HCT116 (cell line): Measurements from ENCODE around the gene LTBR. TPM values are rescaled to one million over a fixed set of nuclear protein-coding genes. Genes with fewer than 3 reads are reported as not detected.

Experiments
- ATAC-seq: fragments of 200-7000 bp; cut with Tn5 transposase; 2 replicates; pipeline ENCODE4 v1.9.1; 2020; ENCODE audit warnings: mild to moderate bottlenecking, moderate library complexity
- BruUV-seq: library from RNA; stranded (reverse); fragments of 400-500 nt; replicated peaks from 2 replicates; lab custom pipeline; 2021; lab: Mats Ljungman, UMichigan
- CTCF ChIA-PET: fragments of 300-600 bp; sonication (Branson Sonifier 250); formaldehyde crosslinking; loops from one replicate; lab custom pipeline; 2021; ENCODE audit warnings: antibody characterized with exemption; lab: Charles Lee
- POLR2A ChIA-PET: fragments of 300-600, 350-600 bp; sonication (Branson Sonifier 250); formaldehyde crosslinking; loops from one replicate; lab custom pipeline; 2021; ENCODE audit warnings: antibody characterized with exemption; lab: Charles Lee
- RAD21 ChIA-PET, 2 experiments: fragments of 300-600 bp; sonication (Branson Sonifier 250); formaldehyde crosslinking; loops; one replicate each; lab custom pipeline; 2023; ENCODE audit warnings: low total read pairs in 2 of 2; ENCODE audit not compliant: uncharacterized antibody in 2 of 2, unreplicated experiment in 2 of 2, low non-redundant PET in 1 of 2; lab: Charles Lee
- DNase-seq: peaks from one replicate; pipeline ENCODE4 v3.0.0-alpha.2; 2010; ENCODE audit warnings: low read depth, low spot score
- H2AFZ ChIP-seq: fragments of 200-600 bp; shearing (Covaris generic), sonication (generic); 2 replicates; pipeline ENCODE4 v1.6.1; 2017; ENCODE audit warnings: low read depth, mixed run types, mixed read lengths, antibody characterized with exemption, low read length; ENCODE audit not compliant: poor library complexity, severe bottlenecking
- H3K27ac ChIP-seq: 2 replicates; pipeline ENCODE4 v1.5.1; 2012; ENCODE audit warnings: low read depth, low read length
- H3K27me3 ChIP-seq: fragments of 200-600 bp; sonication (generic); 2 replicates; pipeline ENCODE4 v1.6.1; 2016; ENCODE audit warnings: mixed run types, low read length, mixed read lengths; ENCODE audit not compliant: insufficient read depth
- H3K36me3 ChIP-seq, 2 experiments: fragments of 200-500 bp in 1 of 2; fragments of 200-600 bp in 1 of 2; sonication (Bioruptor generic) in 1 of 2; sonication (generic) in 1 of 2; 2 replicates each; pipeline versions ENCODE4 v1.5.1 to v1.6.1; 2014 to 2016; ENCODE audit warnings: low read length in 2 of 2, inconsistent platforms in 1 of 2, mixed read lengths in 1 of 2, mixed run types in 1 of 2; ENCODE audit not compliant: insufficient read depth in 2 of 2, control insufficient read depth in 1 of 2
- H3K4me1 ChIP-seq, 2 experiments: fragments of 200-600 bp in 1 of 2; sonication (generic) in 1 of 2; 2 replicates each; pipeline versions ENCODE4 v1.5.1 to v1.6.1; 2012 to 2017; ENCODE audit warnings: low read length in 2 of 2, inconsistent platforms in 1 of 2, mild to moderate bottlenecking in 1 of 2, mixed read lengths in 1 of 2, mixed run types in 1 of 2, moderate library complexity in 1 of 2; ENCODE audit not compliant: insufficient read depth in 2 of 2, control insufficient read depth in 1 of 2
- H3K4me2 ChIP-seq: fragments of 200-600 bp; sonication (generic); 2 replicates; pipeline ENCODE4 v1.6.1; 2017; ENCODE audit warnings: mixed run types, low read length, mixed read lengths
- H3K4me3 ChIP-seq, 2 experiments: fragments of 200-600 bp in 1 of 2; sonication (generic) in 1 of 2; replicated peaks in 1 of 2; 2 replicates each; pipeline ENCODE4 v1.5.1; 2011 to 2016; ENCODE audit warnings: low read length in 2 of 2, control low read depth in 1 of 2, low read depth in 1 of 2, mild to moderate bottlenecking in 1 of 2, mixed read lengths in 1 of 2, mixed run types in 1 of 2
- H3K79me2 ChIP-seq: fragments of 200-600 bp; sonication (generic); 2 replicates; pipeline ENCODE4 v1.6.1; 2017; ENCODE audit warnings: mild to moderate bottlenecking, mixed run types, low read length, moderate library complexity, mixed read lengths; ENCODE audit not compliant: insufficient read depth
- H3K9ac ChIP-seq: fragments of 200-600 bp; sonication (generic); 2 replicates; pipeline ENCODE4 v1.6.1; 2016; ENCODE audit warnings: low read length, mixed read lengths
- H3K9me2 ChIP-seq: fragments of 200-600 bp; sonication (generic), shearing (Covaris generic); 2 replicates; pipeline ENCODE4 v1.6.1; 2017; ENCODE audit warnings: mixed run types, mild to moderate bottlenecking, moderate library complexity; ENCODE audit not compliant: insufficient read depth
- H3K9me3 ChIP-seq, 2 experiments: fragments of 200-500 bp in 1 of 2; fragments of 200-600 bp in 1 of 2; sonication (Bioruptor generic) in 1 of 2; sonication (generic) in 1 of 2; 2 replicates each; pipeline ENCODE4 v1.6.1; 2014 to 2017; ENCODE audit warnings: low read length in 2 of 2, mixed read lengths in 2 of 2, inconsistent platforms in 1 of 2, low read depth in 1 of 2, mild to moderate bottlenecking in 1 of 2, mixed run types in 1 of 2, moderate library complexity in 1 of 2; ENCODE audit not compliant: control insufficient read depth in 1 of 2, insufficient read depth in 1 of 2
- H4K20me1 ChIP-seq: fragments of 200-600 bp; sonication (generic), shearing (Covaris generic); 2 replicates; pipeline ENCODE4 v1.6.1; 2017; ENCODE audit warnings: mixed run types, mild to moderate bottlenecking, moderate library complexity; ENCODE audit not compliant: insufficient read depth
- ATF3 ChIP-seq: IDR thresholded peaks from 2 replicates; pipeline ENCODE4 v1.6.1; 2012
- CBX3 ChIP-seq: IDR thresholded peaks from 2 replicates; pipeline ENCODE4 v1.6.1; 2012; ENCODE audit warnings: low read depth
- EGR1 ChIP-seq: IDR thresholded peaks from 2 replicates; pipeline ENCODE4 v1.6.1; 2012; ENCODE audit warnings: low read depth
- ELF1 ChIP-seq: IDR thresholded peaks from 2 replicates; pipeline ENCODE4 v1.6.1; 2012; ENCODE audit warnings: low read depth, borderline replicate concordance
- EZH2 ChIP-seq: fragments of 200-600 bp; sonication (generic); IDR thresholded peaks from 2 replicates; pipeline ENCODE4 v1.6.1; 2017; ENCODE audit warnings: antibody characterized with exemption, mixed run types
- JUND ChIP-seq: IDR thresholded peaks from 2 replicates; pipeline ENCODE4 v1.6.1; 2012
- MAX ChIP-seq: IDR thresholded peaks from 2 replicates; pipeline ENCODE4 v1.6.1; 2012
- POLR2A ChIP-seq: IDR thresholded peaks from 2 replicates; pipeline ENCODE4 v1.7.0; 2011; ENCODE audit warnings: borderline replicate concordance; ENCODE audit not compliant: insufficient read depth, insufficient read length; ENCODE audit errors: extremely low read depth
- POLR2AphosphoS5 ChIP-seq: IDR thresholded peaks from 2 replicates; pipeline ENCODE4 v1.6.1; 2011; ENCODE audit warnings: mild to moderate bottlenecking, low read depth, low read length, moderate library complexity
- RAD21 ChIP-seq: IDR thresholded peaks from 2 replicates; pipeline ENCODE4 v1.6.1; 2012; ENCODE audit warnings: low read depth, mild to moderate bottlenecking
- SRF ChIP-seq: IDR thresholded peaks from 2 replicates; pipeline ENCODE4 v1.6.1; 2012; ENCODE audit warnings: low read depth
- TCF7L2 ChIP-seq: IDR thresholded peaks from 2 replicates; pipeline ENCODE4 v1.7.0; 2011; ENCODE audit warnings: borderline replicate concordance, inconsistent platforms; ENCODE audit not compliant: insufficient read depth, insufficient read length; ENCODE audit errors: extremely low read depth
- YY1 ChIP-seq: IDR thresholded peaks from 2 replicates; pipeline ENCODE4 v1.6.1; 2011; ENCODE audit warnings: low read length, low read depth, moderate library complexity, mild to moderate bottlenecking; ENCODE audit not compliant: insufficient replicate concordance; ENCODE audit errors: extremely low read depth
- ZBTB33 ChIP-seq: IDR thresholded peaks from 2 replicates; pipeline ENCODE4 v1.6.1; 2011; ENCODE audit warnings: mild to moderate bottlenecking, low read length, moderate library complexity; ENCODE audit not compliant: insufficient replicate concordance; ENCODE audit errors: extremely low read depth
- ZFX ChIP-seq: fragments of 450-650 bp; IDR thresholded peaks from 2 replicates; pipeline ENCODE4 v1.6.1; 2017
- ZNF274 ChIP-seq: fragments of 200-500 bp; sonication (Bioruptor generic); IDR thresholded peaks from 2 replicates; pipeline ENCODE4 v1.6.1; 2014; ENCODE audit warnings: mild to moderate bottlenecking, low read depth, low read length, inconsistent platforms
- intact Hi-C: fragments of 100-400 bp; cut with micrococcal nuclease; formaldehyde crosslinking; loops from 2 replicates; pipeline ENCODE4 v1.10.0; 2022
- total RNA-seq: library from RNA; stranded (reverse); gene quantifications from one replicate; pipeline ENCODE4 v1.2.1, GENCODE V29; 2021; ENCODE audit not compliant: unreplicated experiment

LTBR gene
- total RNA-seq, 1 experiment from 2014 or later: 128 TPM

GRCh38 chr12:6416596-6416995 lies 32.6 kb downstream of the LTBR start:
- Histone ChIP-seq H3K4me3 (no peak overlapping the region), H3K4me1 (no peaks in the 10 kb centered on the region), H3K9me3 (no peaks in the 10 kb centered on the region), H3K9me2 (no peaks in the 10 kb centered on the region; the same call in 1 of the 2 replicates), H3K36me3 (peaks cover 0 to 7% of the 10 kb centered on the region in 2 experiments; a peak in 1 of 4 replicates)
- TF ChIP-seq ELF1 (no peak), JUND (no peak), EGR1 (no peak), SRF (no peak), EZH2 (no peak), POLR2AphosphoS5 (no peak), CBX3 (no peak), ZBTB33 (no peak), TCF7L2 (no peak), ZFX (no peak), MAX (no peak), YY1 (no peak), POLR2A (no peak), ATF3 (no peak), ZNF274 (no peak), RAD21 (no peak)
- TF ChIP-seq, all 23 proteins: peak for 0
- no peaks in the 10 kb centered on the region for H3K27me3 ChIP-seq
- H3K9ac ChIP-seq: no peak overlapping the region
- no TSS peak for BruUV-seq
- ChIA-PET CTCF (no interaction called here), POLR2A (no interaction called here), RAD21 (no interaction called here)
- H2AFZ ChIP-seq: no peak overlapping the region
- no peaks in the 10 kb centered on the region for H4K20me1 ChIP-seq
- no peak for DNase-seq
- intact Hi-C loops: no loop called here
- no peak overlapping the region for H3K4me2 ChIP-seq
- H3K27ac ChIP-seq: no peak overlapping the region
- no peaks in the 10 kb centered on the region for H3K79me2 ChIP-seq
- ATAC-seq: no peak
